Ovary (tissue), 9 donors: ENCODE results near the gene CELF2. TPM values are rescaled to one million over a fixed set of nuclear protein-coding genes. Genes with fewer than 3 reads are reported as not detected.

Source experiments
- DNase-seq, 5 donors: peaks; one replicate each; pipeline ENCODE4 v3.0.0-alpha.2; 2019 to 2020
- H3K27ac ChIP-seq, 2 donors: fragments of 200-600 bp; one replicate each; pipeline versions ENCODE4 v1.5.1 to v1.8.0; 2019 to 2022
- H3K27me3 ChIP-seq: fragments of 200-600 bp; one replicate; pipeline ENCODE4 v1.8.0; 2022
- H3K36me3 ChIP-seq: fragments of 200-600 bp; sonication (generic); one replicate; pipeline ENCODE4 v1.5.1; 2019
- H3K4me1 ChIP-seq: one replicate; pipeline ENCODE4 v1.8.1; 2013; ENCODE audit warnings: mild to moderate bottlenecking, moderate library complexity; ENCODE audit not compliant: insufficient read depth
- H3K4me3 ChIP-seq: fragments of 200-600 bp; sonication (generic); one replicate; pipeline ENCODE4 v1.5.1; 2017
- H3K9me3 ChIP-seq, 2 donors: fragments of 200-600 bp in 1 of 2; sonication (generic) in 1 of 2; one replicate each; pipeline versions ENCODE4 v1.5.1 to v1.8.1; 2013 to 2019; ENCODE audit warnings: mild to moderate bottlenecking in 1 of 2, moderate library complexity in 1 of 2
- CTCF ChIP-seq, 3 donors: fragments of 450-650 bp in 2 of 3; fragments of 200-600 bp in 1 of 3; IDR thresholded peaks; one replicate each; pipeline versions ENCODE4 v1.5.1 to v1.8.0; 2016 to 2022; ENCODE audit warnings: antibody characterized with exemption in 3 of 3, mild to moderate bottlenecking in 1 of 3
- EP300 ChIP-seq: sonication (generic); formaldehyde crosslinking; IDR thresholded peaks from one replicate; pipeline ENCODE4 v1.6.1; 2017; ENCODE audit warnings: antibody characterized with exemption
- POLR2A ChIP-seq: fragments of 450-650 bp; IDR thresholded peaks from one replicate; pipeline ENCODE4 v1.6.1; 2017; ENCODE audit warnings: antibody characterized with exemption, mild to moderate bottlenecking, moderate library complexity
- WGBS, 3 donors: extraction: QIAGEN DNeasy Blood & Tissue Kit in 1 of 3; methylation state at CpG; one replicate each; pipeline versions ENCODE4 v1.1.5 to v1.1.7; 2013 to 2017; 5-methylcytosine and 5-hydroxymethylcytosine counted together
- intact Hi-C, 4 donors: fragments of 100-400 bp; cut with DNase I; formaldehyde crosslinking; loops; one replicate each; pipeline versions ENCODE4 v1.11.0 to v1.15.1; 2022 to 2023
- polyA plus RNA-seq, 2 donors: library from polyadenylated mRNA; stranded (reverse); fragments of 200-250 nt in 1 of 2; fragments of 350-450 nt in 1 of 2; fragmentation: Illumina TruSeq in 1 of 2; extraction: RNeasy Lipid Tissue Mini Kit (QIAGEN cat#74804) in 1 of 2; gene quantifications; one replicate each; pipeline ENCODE4 v1.2.3, GENCODE V29; 2013 to 2014
- total RNA-seq, 7 donors: library from RNA; depleted of rRNA in 2 of 7; stranded (reverse); fragments of >200 nt in 2 of 7; fragmentation: NEBNext Ultra II Directional in 3 of 7; extraction: Animal tissue kit (Norgen Biotek cat#: 25700) in 3 of 7; gene quantifications; one replicate each; pipeline versions ENCODE4 v1.1.0 to v1.2.4, GENCODE V29; 2016 to 2023
- donor health status: DM: no; HTN: no; CAD: no; lungs with moderate emphysema.
- donor health status: DM: no; HTN: no; CAD: no.
- donor health status: Bipolar disorder and iron deficiency.
- donor health status: DM: yes; HTN: yes; CAD: no.
- donor health status: DM: no; HTN: no; CAD: no.
- donor health status: DM: yes; HTN: yes; CAD: no.

CELF2 gene
- total and polyA plus RNA-seq, 9 donors, result 38.8 to 107 (median 69.0) TPM

DNA sequence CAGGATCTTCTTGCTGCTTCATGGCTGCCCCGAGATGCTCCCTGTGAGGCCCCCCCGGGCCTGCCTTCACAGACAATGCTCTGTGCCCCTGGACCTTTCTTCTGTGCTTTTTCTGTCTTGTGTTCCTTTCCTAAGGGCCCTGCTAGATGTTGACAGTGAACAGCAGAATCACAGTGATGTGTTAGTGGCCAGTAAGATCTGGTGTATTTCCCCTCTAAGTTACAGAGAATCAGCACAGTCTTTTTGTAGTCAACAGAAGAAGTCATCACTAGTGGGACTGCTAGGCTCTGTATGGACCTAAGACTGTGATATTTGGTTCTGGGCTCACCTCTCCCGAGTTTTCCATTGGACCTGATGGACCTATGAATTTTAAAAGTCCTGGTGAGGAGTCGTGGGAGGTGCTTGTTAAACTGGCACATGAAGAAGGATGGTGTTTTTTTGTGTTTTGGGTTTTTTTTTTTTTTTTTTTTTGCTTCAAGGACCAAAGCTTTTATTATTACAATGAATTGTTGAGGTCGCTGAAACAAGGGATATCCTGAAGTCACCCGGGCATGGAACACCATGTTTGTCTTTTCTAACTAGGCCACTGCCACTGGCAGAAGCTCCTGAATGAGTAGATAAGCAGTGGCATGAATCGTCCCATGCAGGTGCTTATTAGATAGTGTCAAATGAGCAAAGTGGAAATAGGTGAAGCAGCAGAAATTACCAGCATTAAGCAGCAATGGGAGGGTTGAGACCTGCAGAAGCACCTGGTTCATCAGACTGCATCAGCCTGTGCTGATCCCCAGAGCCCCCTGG lies 194.8 kb downstream of the CELF2 start:
- 73 to 79% (median 74%) methylated on average over 7 of the region's 7 CpGs for WGBS, 3 donors
- no peak for DNase-seq
- H3K36me3 ChIP-seq, result no peaks in the 10 kb centered on the region
- no peaks in the 10 kb centered on the region for H3K27me3 ChIP-seq
- TF ChIP-seq CTCF (IDR thresholded peaks at IDR 0.05) (no peak), POLR2A (no peak), EP300 (no peak)
- no peaks in the 10 kb centered on the region for H3K9me3 ChIP-seq
- H3K4me1 ChIP-seq, result peaks cover 2% of the 10 kb centered on the region
- no peak overlapping the region for H3K4me3 ChIP-seq
- no peak overlapping the region for H3K27ac ChIP-seq
- intact Hi-C loops, result no loop called here

- no peak overlapping the region for H3K4me3 ChIP-seq
- H3K36me3 ChIP-seq, result no peaks in the 10 kb centered on the region
- DNase-seq, result no peak
- WGBS, 3 donors, result 37 to 49% (median 43%) methylated on average over 4 of the region's 4 CpGs
- TF ChIP-seq EP300 (no peak), POLR2A (no peak), CTCF (IDR thresholded peaks at IDR 0.05) (no peak)
- H3K9me3 ChIP-seq, result no peaks in the 10 kb centered on the region
- H3K27me3 ChIP-seq, result no peaks in the 10 kb centered on the region
- H3K4me1 ChIP-seq, result peaks cover 2% of the 10 kb centered on the region
- H3K27ac ChIP-seq, result no peak overlapping the region
- intact Hi-C loops, result no loop called here
Measured at GRCh38 chr10:11213137-11213536, 195.5 kb downstream of the CELF2 start.

DNA sequence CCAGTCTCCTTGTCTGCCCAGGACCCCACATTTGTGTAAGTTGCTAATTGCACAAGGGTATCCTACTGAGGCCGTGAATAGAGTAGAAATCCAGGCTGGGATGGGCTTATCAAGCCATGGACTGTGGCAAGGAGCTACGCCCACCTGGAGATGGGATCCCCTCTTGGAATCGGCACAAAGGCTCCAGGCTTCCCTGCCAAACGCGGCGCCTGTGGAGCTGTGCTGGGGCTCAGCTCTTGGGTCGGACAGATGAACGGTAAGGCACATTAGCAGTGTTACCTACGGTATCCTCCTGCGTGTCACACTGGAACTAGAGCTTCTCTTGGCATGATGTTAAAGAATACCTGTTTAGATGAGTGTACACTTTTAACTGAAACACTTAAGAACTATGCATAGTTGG lies 196.7 kb downstream of the CELF2 start:
- no peak for DNase-seq
- Histone ChIP-seq H3K4me1 (peaks cover 2% of the 10 kb centered on the region), H3K27ac (no peak overlapping the region), H3K27me3 (no peaks in the 10 kb centered on the region), H3K4me3 (no peak overlapping the region), H3K9me3 (no peaks in the 10 kb centered on the region), H3K36me3 (no peaks in the 10 kb centered on the region)
- intact Hi-C loops, result no loop called here
- TF ChIP-seq CTCF (IDR thresholded peaks at IDR 0.05), result no peak
- no peak for TF ChIP-seq EP300
- no peak for TF ChIP-seq POLR2A
- WGBS, 3 donors, result 90 to 96% (median 91%) methylated on average over 10 of the region's 10 CpGs

GRCh38 chr10:11215471-11215870 lies 197.8 kb downstream of the CELF2 start:
- no peak for DNase-seq
- H3K27me3 ChIP-seq, result no peaks in the 10 kb centered on the region
- TF ChIP-seq EP300, result no peak
- TF ChIP-seq CTCF (IDR thresholded peaks at IDR 0.05), result no peak
- TF ChIP-seq POLR2A, result no peak
- H3K9me3 ChIP-seq, result no peaks in the 10 kb centered on the region
- no peaks in the 10 kb centered on the region for H3K36me3 ChIP-seq
- no peak overlapping the region for H3K27ac ChIP-seq
- intact Hi-C loops, result no loop called here
- H3K4me1 ChIP-seq, result peaks cover 1% of the 10 kb centered on the region
- no peak overlapping the region for H3K4me3 ChIP-seq
- WGBS, 3 donors, result 91 to 97% (median 97%) methylated on average over 4 of the region's 4 CpGs
